ENCODE data around the gene OGFOD3.

The OGFOD3 gene

DNA sequence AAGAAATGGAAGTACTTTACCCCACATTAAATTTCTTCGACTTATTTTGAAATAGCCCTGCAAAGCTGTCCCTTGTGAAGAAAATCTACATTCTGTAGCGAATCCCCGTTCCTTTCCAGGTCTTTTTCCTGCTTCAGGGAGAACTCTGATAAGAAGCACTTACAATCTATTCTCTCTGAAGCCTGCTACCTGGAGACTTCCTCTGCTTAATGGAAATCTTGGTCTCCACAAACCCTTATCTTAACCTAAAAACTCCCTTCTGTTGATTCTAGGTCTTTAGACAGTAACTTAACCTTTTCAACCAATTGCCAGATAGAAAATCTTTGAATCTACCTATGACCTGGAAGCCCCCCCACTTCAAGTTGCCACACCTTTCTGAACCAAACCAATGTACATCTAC is 33.8 kb upstream of the OGFOD3 start:
- no peak overlapping the region for H3K4me3 ChIP-seq (ENCODE audit: control insufficient read depth, low read depth, low read length)
- TF ChIP-seq CTCF (conservative IDR thresholded peaks at IDR 0.05; ENCODE audit: control insufficient read depth, insufficient read depth, low read depth, low read length), result no peak
- no peak for DNase-seq (ENCODE audit: low read depth)

DNA sequence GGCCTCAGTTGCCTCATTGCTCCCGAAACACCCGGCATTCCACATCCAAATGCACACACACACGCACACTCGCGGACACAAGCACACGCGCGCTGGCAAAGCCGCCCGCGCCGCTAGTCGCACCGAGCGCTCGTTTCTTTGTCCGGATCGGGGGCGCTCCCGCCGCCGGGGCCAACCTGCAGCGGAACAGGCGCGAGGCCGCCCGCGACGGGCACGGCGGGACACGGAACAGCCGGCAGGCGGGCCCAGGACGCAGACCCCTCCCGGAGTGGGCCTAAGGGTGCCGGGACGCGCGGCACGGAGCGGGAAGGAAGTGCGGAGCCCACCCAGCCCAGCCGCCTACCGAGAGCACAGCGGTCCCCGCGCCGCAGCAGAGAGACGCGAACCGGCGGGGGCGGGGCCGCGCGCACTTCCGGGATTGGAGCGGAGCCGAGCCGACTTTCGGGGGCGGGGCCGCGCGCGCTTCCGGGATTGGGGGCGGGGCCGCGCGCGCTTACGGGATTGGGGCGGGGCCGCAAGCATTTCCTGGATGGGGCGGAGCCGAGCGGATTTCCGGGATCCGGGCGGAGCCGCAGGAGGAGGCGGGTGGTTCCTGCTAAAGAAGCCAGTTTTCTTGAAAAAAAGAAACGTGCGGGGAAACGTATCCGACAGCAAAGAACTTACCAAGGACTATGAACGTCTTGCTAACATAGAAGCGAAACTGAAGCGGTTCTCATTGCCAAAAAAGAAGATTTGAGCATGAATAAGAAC is 32.1 kb upstream of the OGFOD3 start, which contains the start of gene CYBC1:
Gene CYBC1 (minus strand): TSS at position 396 of the 750 bp plus-strand sequence. CDS start 1,498 bp downstream, outside the sequence.
- peak; percentile 88 for DNase-seq (ENCODE audit: low read depth)
- H3K4me3 ChIP-seq (ENCODE audit: control insufficient read depth, low read depth, low read length), result peak within 1 kb of the TSS; percentile 80
- no peak for TF ChIP-seq CTCF (conservative IDR thresholded peaks at IDR 0.05; ENCODE audit: control insufficient read depth, insufficient read depth, low read depth, low read length)

- H3K4me3 ChIP-seq (ENCODE audit: control insufficient read depth, low read depth, low read length), result peak overlapping the region; percentile 80
- no peak for TF ChIP-seq CTCF (conservative IDR thresholded peaks at IDR 0.05; ENCODE audit: control insufficient read depth, insufficient read depth, low read depth, low read length)
- no peak for DNase-seq (ENCODE audit: low read depth)
These were observed 31.5 kb upstream of the OGFOD3 start for GRCh38 chr17:82449883-82450356.

DNA sequence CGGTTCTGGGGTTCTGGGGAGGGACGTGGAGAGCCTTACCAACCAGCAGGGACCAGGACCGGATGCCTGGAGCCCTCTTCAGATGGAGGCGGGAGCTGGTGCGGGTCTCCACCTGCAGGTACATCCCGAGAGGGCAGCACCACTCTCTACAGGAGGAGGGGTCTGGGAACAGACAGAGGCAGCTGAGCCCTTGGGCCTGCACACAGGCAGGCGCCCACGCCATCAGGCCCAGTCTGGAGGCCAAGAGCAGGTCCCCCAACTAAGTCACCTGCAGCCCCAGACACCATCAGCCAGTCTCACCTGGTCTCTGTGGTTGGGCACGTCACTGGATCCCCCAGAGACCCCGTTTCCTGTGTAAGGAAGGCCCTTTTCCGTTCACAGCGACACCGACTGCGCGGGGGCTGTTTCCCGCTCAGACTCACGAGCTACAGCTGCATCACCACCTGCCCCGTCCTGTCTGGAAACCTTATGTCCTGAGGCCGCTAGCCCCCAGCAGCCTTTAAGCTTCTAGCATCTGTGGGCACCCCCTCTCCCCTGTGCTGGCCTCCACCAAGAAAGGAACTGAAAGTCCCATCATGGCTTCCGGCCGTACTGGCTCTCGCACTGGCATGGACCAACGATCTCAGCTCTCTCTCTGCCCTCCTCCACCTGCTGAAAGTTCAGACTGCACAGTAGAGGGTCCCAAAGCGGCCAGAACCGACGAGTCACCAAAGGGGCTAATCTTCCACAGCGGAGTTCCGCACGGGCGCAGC is 30.9 kb upstream of the OGFOD3 start:
- peak overlapping the region; percentile 80 for H3K4me3 ChIP-seq (ENCODE audit: control insufficient read depth, low read depth, low read length)
- DNase-seq (ENCODE audit: low read depth), result no peak

DNA sequence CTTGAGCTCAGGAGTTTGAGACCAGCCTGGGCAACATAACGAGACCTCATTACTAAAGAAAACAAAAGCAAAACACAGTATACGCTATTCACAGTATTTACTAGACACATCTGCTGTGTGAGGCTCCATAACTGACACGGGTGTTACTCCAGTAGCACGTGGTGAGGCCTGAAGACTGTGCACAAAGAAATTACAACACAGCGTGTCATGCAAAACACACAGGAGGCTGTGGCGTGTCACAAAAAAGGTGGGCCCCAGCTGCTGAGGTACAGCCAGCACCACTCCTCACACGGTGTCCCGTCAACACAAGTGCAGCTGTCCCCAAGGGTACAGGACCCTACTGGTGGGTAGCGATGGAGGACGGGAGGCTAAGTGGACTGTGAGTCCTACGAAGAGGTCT is 29.5 kb upstream of the OGFOD3 start:
- no peak for DNase-seq (ENCODE audit: low read depth)
- no peak for TF ChIP-seq CTCF (conservative IDR thresholded peaks at IDR 0.05; ENCODE audit: control insufficient read depth, insufficient read depth, low read depth, low read length)
- H3K4me3 ChIP-seq (ENCODE audit: control insufficient read depth, low read depth, low read length), result no peak overlapping the region

More for the DNA sequence above, 30.9 kb upstream of the OGFOD3 start:
- TF ChIP-seq CTCF (conservative IDR thresholded peaks at IDR 0.05; ENCODE audit: control insufficient read depth, insufficient read depth, low read depth, low read length), result no peak

- TF ChIP-seq CTCF (conservative IDR thresholded peaks at IDR 0.05; ENCODE audit: control insufficient read depth, insufficient read depth, low read depth, low read length), result no peak
- no peak for DNase-seq (ENCODE audit: low read depth)
These were observed 28.3 kb upstream of the OGFOD3 start for GRCh38 chr17:82446649-82447048.

More at GRCh38 chr17:82446649-82447048, 28.3 kb upstream of the OGFOD3 start:
- H3K4me3 ChIP-seq (ENCODE audit: control insufficient read depth, low read depth, low read length), result no peak overlapping the region
